Mesangial cell (primary cell): ENCODE results near the gene SHPK. TPM values are rescaled to one million over a fixed set of nuclear protein-coding genes. Genes with fewer than 3 reads are reported as not detected.

Experiments used
- total RNA-seq: library from RNA; depleted of rRNA; stranded (reverse); fragments of >200 nt; gene quantifications from 2 replicates; pipeline ENCODE4 v1.2.3, GENCODE V29; 2015

The SHPK gene
- total RNA-seq: 18.7 and 24.1 TPM in 2 replicates

DNA sequence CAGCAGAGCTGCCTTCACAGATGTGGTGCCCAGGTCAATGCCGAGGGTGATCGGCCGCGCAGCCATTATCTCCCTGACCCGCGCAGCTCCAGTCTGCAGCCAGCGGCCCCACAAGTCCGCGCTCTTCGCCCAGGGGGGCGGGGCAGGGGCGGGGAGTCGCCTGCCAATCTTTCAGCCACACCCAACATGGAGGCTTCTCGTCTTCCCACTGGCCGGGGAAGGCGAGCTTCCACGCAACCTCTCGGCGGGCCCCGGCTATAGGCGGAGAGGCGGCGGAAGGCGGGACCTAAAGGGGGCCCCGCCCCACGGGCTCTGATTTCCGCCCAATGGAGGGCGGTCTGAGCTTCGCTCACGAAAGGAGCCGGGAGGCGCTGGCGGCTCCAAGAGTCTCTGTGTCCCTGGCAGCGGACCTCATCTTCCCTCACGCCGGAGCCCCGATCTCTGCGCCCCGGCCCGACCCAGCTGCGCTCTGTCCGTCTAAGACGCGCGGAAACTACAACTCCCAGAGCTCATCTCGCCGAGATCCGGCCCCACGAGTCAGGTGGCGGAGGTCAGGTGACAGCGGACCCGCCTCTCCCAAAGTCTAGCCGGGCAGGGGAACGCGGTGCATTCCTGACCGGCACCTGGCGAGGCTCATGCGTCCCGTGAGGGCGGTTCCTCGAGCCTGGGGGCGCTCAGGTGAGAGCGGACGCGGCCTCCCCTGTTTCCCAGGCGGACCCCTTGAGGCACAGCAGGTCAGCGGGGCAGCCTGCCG is at the start of gene SHPK, which contains the start of gene CTNS:
Gene SHPK (minus strand): TSS at position 97 of the 754 bp plus-strand sequence. CDS start 31 bp downstream, at position 66.
Gene CTNS (plus strand): TSS at position 607 of the 754 bp plus-strand sequence. CDS start 3,447 bp downstream, outside the sequence.

DNA sequence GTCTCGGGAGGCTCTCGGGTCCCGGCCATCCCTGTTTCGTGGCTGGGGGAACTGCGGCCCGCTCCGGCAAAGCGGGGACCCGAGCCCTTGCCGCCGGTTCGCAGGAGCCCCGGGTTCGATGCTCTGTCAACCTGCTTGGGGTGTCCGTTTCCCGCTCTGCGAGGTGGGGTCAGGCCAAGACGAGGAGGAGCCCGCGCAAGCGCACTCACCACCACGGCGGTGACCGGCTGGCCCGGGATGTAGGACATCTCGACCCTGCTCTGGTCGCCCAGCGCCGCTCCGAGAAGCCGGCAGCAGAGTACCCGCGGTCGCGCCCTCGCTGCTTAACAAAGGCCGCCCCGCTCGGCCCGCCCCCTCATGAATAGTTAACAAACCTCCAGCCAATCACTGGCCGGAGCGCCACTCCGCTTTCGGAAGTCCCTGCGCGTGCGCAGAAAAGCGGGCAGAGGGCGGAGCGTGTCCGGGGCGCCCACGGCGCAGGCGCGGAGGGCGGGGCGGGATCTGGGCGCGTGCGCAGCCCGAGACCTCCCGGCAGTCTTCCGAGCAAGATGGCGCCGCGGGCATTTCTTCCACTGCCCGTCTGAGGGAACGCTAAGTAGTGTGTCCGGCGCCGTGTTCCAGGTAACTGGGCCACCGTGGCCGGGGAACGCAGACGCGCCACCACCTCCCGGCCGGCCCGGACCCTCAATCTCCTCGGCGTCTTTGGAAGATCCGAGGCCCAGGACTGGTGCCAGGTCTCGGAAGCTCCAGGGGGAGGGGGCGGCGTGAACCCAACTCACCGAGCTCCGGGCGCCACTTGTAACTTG is 32.4 kb upstream of the SHPK start, which contains the start of the genes EMC6 and TAX1BP3:
Gene EMC6 (plus strand): TSS at position 534 of the 806 bp plus-strand sequence. CDS start 335 bp downstream, outside the sequence.
Gene TAX1BP3 (minus strand): TSS at position 300 of the 806 bp plus-strand sequence. CDS start 52 bp downstream, at position 248.

Other genes with a start within 250 kb of the SHPK start
- gene OR3A2, start 249.9 kb downstream of the SHPK start, total RNA-seq: not detected in 2 replicates
- not detected in 2 replicates for gene OR1E1, start 237.8 kb downstream of the SHPK start, total RNA-seq
- not detected in 2 replicates for gene OR3A3, start 224.9 kb downstream of the SHPK start, total RNA-seq
- gene OR1E2, start 202.4 kb downstream of the SHPK start, total RNA-seq: not detected in 2 replicates
- 0.38 TPM in 1 of 2 replicates, not detected in the other for gene SPATA22, start 164.4 kb downstream of the SHPK start, total RNA-seq
- gene ASPA, start 160.3 kb downstream of the SHPK start, total RNA-seq: not detected in 2 replicates
- gene TRPV3, start 78.4 kb downstream of the SHPK start, total RNA-seq: 0.65 and 0.89 TPM in 2 replicates
- gene TRPV1, start 26.8 kb downstream of the SHPK start, total RNA-seq: 0.81 and 1.0 TPM in 2 replicates
- gene CTNS, start 510 bp upstream of the SHPK start, total RNA-seq: 21.0 and 37.0 TPM in 2 replicates
- 451 and 479 TPM in 2 replicates for gene TAX1BP3, start 32.3 kb upstream of the SHPK start, total RNA-seq
- 44.5 and 63.7 TPM in 2 replicates for gene EMC6, start 32.6 kb upstream of the SHPK start, total RNA-seq
- 9.1 and 13.2 TPM in 2 replicates for gene P2RX5, start 59.9 kb upstream of the SHPK start, total RNA-seq
- 1.5 and 17.3 TPM in 2 replicates for gene HASPIN, start 87.7 kb upstream of the SHPK start, total RNA-seq
- gene ITGAE, start 164.9 kb upstream of the SHPK start, total RNA-seq: 11.3 and 32.9 TPM in 2 replicates
- gene NCBP3, start 210.0 kb upstream of the SHPK start, total RNA-seq: 9.5 and 10.9 TPM in 2 replicates